Mesodermal cell (in vitro differentiated cells): ENCODE results near the gene FBXL7.

ENCODE experiments used
- H3K27ac ChIP-seq: 2 replicates; pipeline ENCODE4 v1.7.0; 2013; ENCODE audit warnings: mild to moderate bottlenecking, low read depth, low read length, moderate library complexity; ENCODE audit not compliant: severe bottlenecking
- H3K36me3 ChIP-seq: 2 replicates; pipeline ENCODE4 v1.7.1; 2013; ENCODE audit warnings: mild to moderate bottlenecking, low read length, moderate library complexity; ENCODE audit not compliant: control insufficient read depth, insufficient read depth
- H3K4me1 ChIP-seq: one replicate; pipeline ENCODE4 v1.7.1; 2013; ENCODE audit warnings: mild to moderate bottlenecking, low read length; ENCODE audit not compliant: insufficient read depth, control insufficient read depth, poor library complexity, severe bottlenecking
- H3K4me3 ChIP-seq: 2 replicates; pipeline ENCODE4 v1.7.0; 2013; ENCODE audit warnings: low read length, control low read depth, mild to moderate bottlenecking; ENCODE audit not compliant: insufficient read depth, poor library complexity, severe bottlenecking; ENCODE audit errors: extremely low read depth
- H3K9me3 ChIP-seq: 2 replicates; pipeline ENCODE4 v1.7.1; 2013; ENCODE audit warnings: mild to moderate bottlenecking, low read length, moderate library complexity; ENCODE audit not compliant: control insufficient read depth
- WGBS, 2 experiments: methylation state at CpG; one replicate each; pipeline ENCODE4 v1.1.5; 2013; ENCODE audit warnings: missing lambda C conversion rate in 2 of 2; ENCODE audit not compliant: insufficient coverage in 2 of 2; 5-methylcytosine and 5-hydroxymethylcytosine counted together

FBXL7 gene

GRCh38 chr5:15927710-15928380 lies 427.9 kb downstream of the FBXL7 start:
- H3K4me1 ChIP-seq, result no peaks in the 10 kb centered on the region
- H3K27ac ChIP-seq, result no peak overlapping the region
- WGBS, 2 experiments, result 96 to 98% methylated on average over 23 to 31 of the region's 38 CpGs
- H3K9me3 ChIP-seq, result no peaks in the 10 kb centered on the region
- H3K36me3 ChIP-seq, result peaks cover 8% of the 10 kb centered on the region
- H3K4me3 ChIP-seq, result no peak overlapping the region

DNA sequence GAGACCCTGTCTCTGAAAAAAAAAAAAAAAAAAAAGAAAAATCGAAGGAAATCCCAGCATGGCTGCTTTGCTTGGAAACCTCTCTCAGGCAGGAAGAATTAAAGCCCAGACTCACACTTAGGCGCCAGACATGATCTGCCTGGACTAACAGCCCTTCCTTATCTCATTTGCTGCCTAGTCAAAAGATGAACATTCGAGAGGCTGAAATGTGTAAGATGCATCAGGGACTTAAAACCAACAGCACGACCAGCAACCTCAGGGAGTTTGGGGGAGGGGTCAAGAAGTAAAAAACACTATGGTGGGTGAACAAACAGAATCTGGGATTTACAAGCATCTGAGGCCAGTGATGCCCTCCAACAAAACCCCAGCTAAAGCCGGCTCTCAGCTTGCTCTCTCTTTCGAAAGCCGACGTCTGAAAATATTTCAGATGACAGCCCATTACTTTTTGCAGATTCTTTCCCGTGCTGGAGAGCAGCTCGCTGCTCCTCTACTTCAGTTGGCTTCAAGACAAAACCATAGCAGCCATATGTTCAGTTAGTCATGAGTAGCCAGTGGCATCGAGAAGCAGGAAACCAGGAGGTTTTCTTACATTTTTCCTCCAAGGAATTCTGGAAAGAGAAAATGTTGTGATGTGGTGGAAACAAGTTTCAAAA lies 429.8 kb downstream of the FBXL7 start:
- H3K4me3 ChIP-seq, result no peak overlapping the region
- H3K36me3 ChIP-seq, result peaks cover 8% of the 10 kb centered on the region
- no peak overlapping the region for H3K27ac ChIP-seq
- no peaks in the 10 kb centered on the region for H3K9me3 ChIP-seq
- 85 to 89% methylated on average over 7 to 8 of the region's 11 CpGs for WGBS, 2 experiments
- no peaks in the 10 kb centered on the region for H3K4me1 ChIP-seq

GRCh38 chr5:15932066-15932465 lies 432.1 kb downstream of the FBXL7 start:
- Histone ChIP-seq H3K36me3 (peaks cover 22% of the 10 kb centered on the region), H3K9me3 (no peaks in the 10 kb centered on the region), H3K4me3 (no peak overlapping the region), H3K4me1 (no peaks in the 10 kb centered on the region), H3K27ac (no peak overlapping the region)
- no CpG with 5 or more reads among the region's 5 CpGs for WGBS, 2 experiments

GRCh38 chr5:15933259-15934207 lies 433.6 kb downstream of the FBXL7 start:
- H3K4me1 ChIP-seq, result no peaks in the 10 kb centered on the region
- H3K9me3 ChIP-seq, result no peaks in the 10 kb centered on the region
- WGBS, 2 experiments, result 79 to 93% methylated on average over 5 of the region's 13 CpGs
- peak overlapping the region; percentile 18 for H3K27ac ChIP-seq
- H3K36me3 ChIP-seq, result peaks cover 29% of the 10 kb centered on the region
- no peak overlapping the region for H3K4me3 ChIP-seq

- Histone ChIP-seq H3K4me3 (no peak overlapping the region), H3K27ac (no peak overlapping the region), H3K9me3 (no peaks in the 10 kb centered on the region), H3K36me3 (peaks cover 46% of the 10 kb centered on the region), H3K4me1 (no peaks in the 10 kb centered on the region)
- WGBS, 2 experiments, result 96 to 97% methylated on average over 60 of the region's 60 CpGs
Measured at GRCh38 chr5:15936505-15937245, 436.7 kb downstream of the FBXL7 start.

DNA sequence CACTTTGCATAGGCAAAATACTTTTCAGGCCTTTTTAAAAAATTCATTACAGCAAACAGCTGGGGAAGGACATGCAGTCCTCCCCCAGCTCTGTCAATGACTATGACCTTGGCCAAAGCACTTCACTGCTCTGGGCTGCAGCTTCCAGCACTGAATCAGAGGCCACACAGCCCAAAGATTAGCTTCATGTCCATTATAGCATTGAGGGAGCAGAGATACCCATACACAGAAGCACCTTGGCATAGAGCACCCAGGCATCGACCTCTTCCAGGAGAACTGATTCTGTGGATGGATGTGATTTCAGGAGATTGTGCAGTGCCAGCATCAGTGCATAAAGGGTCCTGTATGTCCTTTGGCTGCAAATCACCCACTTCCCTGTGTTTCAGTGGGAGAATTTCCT lies 437.7 kb downstream of the FBXL7 start:
- no peak overlapping the region for H3K27ac ChIP-seq
- no peak overlapping the region for H3K4me3 ChIP-seq
- peaks cover 50% of the 10 kb centered on the region for H3K36me3 ChIP-seq
- no peaks in the 10 kb centered on the region for H3K4me1 ChIP-seq
- WGBS, 2 experiments, result no CpG with 5 or more reads among the region's 1 CpG
- H3K9me3 ChIP-seq, result no peaks in the 10 kb centered on the region

DNA sequence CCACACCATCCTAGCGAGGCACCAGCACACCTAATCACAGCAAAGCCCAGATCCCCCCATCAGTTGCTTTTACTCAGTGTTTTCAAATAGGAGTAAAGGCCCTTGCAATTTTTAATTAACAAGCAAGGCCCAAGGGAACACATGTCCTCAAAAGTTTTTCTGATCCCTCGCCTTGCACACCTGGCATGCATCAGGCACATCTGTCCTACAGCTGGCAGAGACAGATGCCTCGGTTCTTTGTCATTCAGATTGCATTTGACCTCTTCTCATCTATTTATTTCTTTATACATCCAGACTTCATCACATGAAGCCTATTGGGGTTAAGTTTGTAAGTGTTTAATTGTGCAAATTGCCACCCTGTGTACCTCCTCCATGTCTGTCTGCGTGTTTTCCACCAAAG lies 438.2 kb downstream of the FBXL7 start:
- 88% methylated on average over 1 to 3 of the region's 4 CpGs for WGBS, 2 experiments
- no peaks in the 10 kb centered on the region for H3K9me3 ChIP-seq
- H3K4me3 ChIP-seq, result no peak overlapping the region

GRCh38 chr5:15938961-15939360 lies 439.0 kb downstream of the FBXL7 start:
- WGBS, 2 experiments, result no CpG with 5 or more reads among the region's 1 CpG
- no peak overlapping the region for H3K27ac ChIP-seq

More for the DNA sequence above, 438.2 kb downstream of the FBXL7 start:
- H3K4me1 ChIP-seq, result no peaks in the 10 kb centered on the region
- no peak overlapping the region for H3K27ac ChIP-seq
- H3K36me3 ChIP-seq, result peaks cover 50% of the 10 kb centered on the region

GRCh38 chr5:15940905-15941304 lies 440.9 kb downstream of the FBXL7 start:
- H3K4me3 ChIP-seq, result no peak overlapping the region
- peaks cover 47% of the 10 kb centered on the region for H3K36me3 ChIP-seq
- WGBS, 2 experiments, result 74% methylated on average over 3 of the region's 3 CpGs; no CpG with 5 or more reads in 1 of the 2 experiments
- no peaks in the 10 kb centered on the region for H3K9me3 ChIP-seq
- no peak overlapping the region for H3K27ac ChIP-seq
- H3K4me1 ChIP-seq, result no peaks in the 10 kb centered on the region

More at GRCh38 chr5:15938961-15939360, 439.0 kb downstream of the FBXL7 start:
- Histone ChIP-seq H3K9me3 (no peaks in the 10 kb centered on the region), H3K4me3 (no peak overlapping the region), H3K36me3 (peaks cover 50% of the 10 kb centered on the region), H3K4me1 (no peaks in the 10 kb centered on the region)

DNA sequence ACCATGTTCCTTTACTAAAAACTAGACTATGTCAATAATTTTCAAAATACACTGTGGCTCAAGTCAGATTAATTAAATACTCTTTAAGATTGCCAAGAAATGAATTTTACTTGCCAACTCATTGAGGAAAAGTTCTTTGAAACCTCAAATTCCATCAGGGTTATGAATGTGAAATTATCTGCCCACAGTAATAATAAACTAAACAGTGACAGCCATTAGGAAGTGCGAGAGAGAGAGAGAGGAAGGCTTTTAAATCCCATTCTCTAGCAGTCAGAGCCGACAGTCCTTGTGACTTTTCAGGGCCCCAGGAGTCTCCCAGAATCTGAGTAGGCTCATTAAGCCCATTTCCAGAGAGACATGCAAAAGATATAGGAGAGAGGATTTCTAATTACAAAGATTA lies 443.5 kb downstream of the FBXL7 start:
- Histone ChIP-seq H3K4me3 (no peak overlapping the region), H3K27ac (no peak overlapping the region), H3K9me3 (no peaks in the 10 kb centered on the region), H3K36me3 (peaks cover 23% of the 10 kb centered on the region), H3K4me1 (no peaks in the 10 kb centered on the region)
- 80% methylated on average over 1 of the region's 2 CpGs; no CpG with 5 or more reads in 1 of the 2 experiments for WGBS, 2 experiments
